Hypothalamus (tissue), 51 donors: ENCODE data around the gene PAPPA2.

ENCODE experiments used
- DNase-seq, 51 donors: peaks; one replicate each; lab custom pipeline; 2025; lab: John Stamatoyannopoulos, UW

PAPPA2 gene

GRCh38 chr1:176794897-176795508 lies 332.0 kb downstream of the PAPPA2 start:
- DNase-seq, result no peak

GRCh38 chr1:176795929-176796328 lies 333.0 kb downstream of the PAPPA2 start:
- no peak for DNase-seq

GRCh38 chr1:176796583-176796982 lies 333.6 kb downstream of the PAPPA2 start:
- DNase-seq, result no peak

- no peak for DNase-seq
Measured at GRCh38 chr1:176799327-176799726, 336.4 kb downstream of the PAPPA2 start.

GRCh38 chr1:176800978-176801513 lies 338.1 kb downstream of the PAPPA2 start:
- no peak for DNase-seq

- peak in 2 of 51 donors; percentile 2 to 30 for DNase-seq
Measured at GRCh38 chr1:176801514-176802020, 338.6 kb downstream of the PAPPA2 start.

GRCh38 chr1:176802316-176802715 lies 339.3 kb downstream of the PAPPA2 start:
- no peak for DNase-seq

GRCh38 chr1:176803042-176803441 lies 340.1 kb downstream of the PAPPA2 start:
- DNase-seq, result no peak

GRCh38 chr1:176803596-176803995 lies 340.6 kb downstream of the PAPPA2 start:
- no peak for DNase-seq

- no peak for DNase-seq
Measured at GRCh38 chr1:176809292-176809691, 346.3 kb downstream of the PAPPA2 start.

GRCh38 chr1:176811511-176812288 lies 348.7 kb downstream of the PAPPA2 start:
- no peak for DNase-seq

- no peak for DNase-seq
Measured at GRCh38 chr1:176815621-176816020, 352.6 kb downstream of the PAPPA2 start.

GRCh38 chr1:176816232-176816631 lies 353.3 kb downstream of the PAPPA2 start:
- no peak for DNase-seq

GRCh38 chr1:176820391-176821031 lies 357.5 kb downstream of the PAPPA2 start:
- no peak for DNase-seq

- no peak for DNase-seq
Measured at GRCh38 chr1:176826265-176826664, 363.3 kb downstream of the PAPPA2 start.

GRCh38 chr1:176829261-176829660 lies 366.3 kb downstream of the PAPPA2 start:
- no peak for DNase-seq

- no peak for DNase-seq
Measured at GRCh38 chr1:176831150-176831549, 368.2 kb downstream of the PAPPA2 start.

GRCh38 chr1:176837708-176838107 lies 374.7 kb downstream of the PAPPA2 start:
- no peak for DNase-seq

- DNase-seq, result no peak
Measured at GRCh38 chr1:176838276-176838995, 375.5 kb downstream of the PAPPA2 start.

- no peak for DNase-seq
Measured at GRCh38 chr1:176839216-176839615, 376.2 kb downstream of the PAPPA2 start.

GRCh38 chr1:176841238-176841637 lies 378.3 kb downstream of the PAPPA2 start:
- DNase-seq, result no peak
